Uterus (tissue), 2 donors: ENCODE data around the gene BECN2.

Source experiments
- POLR2A ChIP-seq, 2 donors: fragments of 450-650 bp; IDR thresholded peaks; one replicate each; pipeline ENCODE4 v1.6.1; 2016; ENCODE audit warnings: antibody characterized with exemption in 2 of 2, mild to moderate bottlenecking in 1 of 2, moderate library complexity in 1 of 2
- TF ChIP-seq, protein P1 (sequence below), 4 experiments: fragments of 200-600 bp in 2 of 4; fragments of 450-650 bp in 2 of 4; sonication (generic) in 2 of 4; IDR thresholded peaks; one replicate each; pipeline ENCODE4 v1.5.1; 2016 to 2019; ENCODE audit warnings: antibody characterized with exemption in 4 of 4, mild to moderate bottlenecking in 2 of 4, moderate library complexity in 1 of 4

DNA sequence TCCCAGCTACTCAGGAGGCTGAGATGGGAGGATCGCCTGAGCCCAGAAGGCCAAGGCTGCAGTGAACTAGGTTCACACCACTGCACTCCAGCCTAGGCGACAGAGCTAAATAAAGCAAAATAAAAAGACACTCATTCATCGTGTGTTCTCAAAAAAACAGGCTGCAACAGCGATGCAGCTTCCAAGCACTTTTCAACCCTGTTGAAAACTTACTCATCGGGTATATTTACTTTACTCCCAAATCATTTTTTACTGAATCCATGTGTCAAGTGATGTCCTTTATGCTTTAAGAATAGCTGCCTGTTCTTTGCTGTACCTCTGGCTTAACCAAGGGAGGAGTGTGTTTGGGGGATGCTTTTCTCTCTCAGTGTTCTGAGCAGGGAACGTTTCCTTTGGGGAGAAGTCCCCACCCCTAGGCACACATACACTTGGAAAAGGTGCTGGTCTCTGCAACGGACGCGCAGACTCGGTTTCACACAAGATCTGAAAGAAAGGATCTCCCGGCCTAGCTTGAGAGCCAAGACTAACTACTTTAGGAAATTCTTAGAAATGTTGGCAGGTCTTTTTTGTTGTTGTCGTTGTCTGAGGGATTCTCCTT, 39.9 kb downstream of the BECN2 start:
- TF ChIP-seq, protein P1, sequence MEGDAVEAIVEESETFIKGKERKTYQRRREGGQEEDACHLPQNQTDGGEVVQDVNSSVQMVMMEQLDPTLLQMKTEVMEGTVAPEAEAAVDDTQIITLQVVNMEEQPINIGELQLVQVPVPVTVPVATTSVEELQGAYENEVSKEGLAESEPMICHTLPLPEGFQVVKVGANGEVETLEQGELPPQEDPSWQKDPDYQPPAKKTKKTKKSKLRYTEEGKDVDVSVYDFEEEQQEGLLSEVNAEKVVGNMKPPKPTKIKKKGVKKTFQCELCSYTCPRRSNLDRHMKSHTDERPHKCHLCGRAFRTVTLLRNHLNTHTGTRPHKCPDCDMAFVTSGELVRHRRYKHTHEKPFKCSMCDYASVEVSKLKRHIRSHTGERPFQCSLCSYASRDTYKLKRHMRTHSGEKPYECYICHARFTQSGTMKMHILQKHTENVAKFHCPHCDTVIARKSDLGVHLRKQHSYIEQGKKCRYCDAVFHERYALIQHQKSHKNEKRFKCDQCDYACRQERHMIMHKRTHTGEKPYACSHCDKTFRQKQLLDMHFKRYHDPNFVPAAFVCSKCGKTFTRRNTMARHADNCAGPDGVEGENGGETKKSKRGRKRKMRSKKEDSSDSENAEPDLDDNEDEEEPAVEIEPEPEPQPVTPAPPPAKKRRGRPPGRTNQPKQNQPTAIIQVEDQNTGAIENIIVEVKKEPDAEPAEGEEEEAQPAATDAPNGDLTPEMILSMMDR (IDR thresholded peaks at IDR 0.05) = no peak
- TF ChIP-seq POLR2A (IDR thresholded peaks at IDR 0.05) = no peak
